Natural killer cell (primary cell): ENCODE results near the gene NEMP1. TPM values are rescaled to one million over a fixed set of nuclear protein-coding genes. Genes with fewer than 3 reads are reported as not detected.

Experiments used
- ATAC-seq, 3 donors: fragments of 150-1000 bp in 2 of 3; fragments of 200-7000 bp in 1 of 3; cut with Tn5 transposase; 1 replicate in 1 of 3; 2 replicates in 2 of 3; pipeline ENCODE4 v1.10.0; 2021; ENCODE audit warnings: mild to moderate bottlenecking in 2 of 3, moderate library complexity in 2 of 3
- DNase-seq, 2 donors: peaks; one replicate each; pipeline versions ENCODE4 v3.0.0 to v3.0.0-alpha.2; 2013 to 2021; ENCODE audit warnings: mixed read lengths in 1 of 2
- H3K27ac ChIP-seq: one replicate; pipeline ENCODE4 v1.5.1; 2013; ENCODE audit warnings: mild to moderate bottlenecking, low read length
- H3K27me3 ChIP-seq: one replicate; pipeline ENCODE4 v1.6.1; 2013; ENCODE audit warnings: low read length; ENCODE audit not compliant: control insufficient read depth, insufficient read depth
- H3K36me3 ChIP-seq: one replicate; pipeline ENCODE4 v1.6.1; 2013; ENCODE audit warnings: low read length; ENCODE audit not compliant: control insufficient read depth, insufficient read depth
- H3K4me1 ChIP-seq: one replicate; pipeline ENCODE4 v1.6.1; 2013; ENCODE audit warnings: low read length; ENCODE audit not compliant: control insufficient read depth, insufficient read depth
- H3K4me3 ChIP-seq: one replicate; pipeline ENCODE4 v1.5.1; 2013; ENCODE audit warnings: low read length
- H3K9me3 ChIP-seq: one replicate; pipeline ENCODE4 v1.6.1; 2013; ENCODE audit warnings: low read length; ENCODE audit not compliant: control insufficient read depth, insufficient read depth
- H3K27ac Mint-ChIP-seq, 2 donors: one replicate each; pipeline ENCODE4 v1.8.0; 2022; ENCODE audit warnings: mild to moderate bottlenecking in 2 of 2, mixed read lengths in 2 of 2, moderate library complexity in 1 of 2
- H3K27me3 Mint-ChIP-seq, 2 donors: one replicate each; pipeline ENCODE4 v1.8.0; 2022; ENCODE audit warnings: low read depth in 2 of 2, mixed read lengths in 2 of 2
- H3K36me3 Mint-ChIP-seq: one replicate; pipeline ENCODE4 v1.8.0; 2022; ENCODE audit warnings: mixed read lengths
- H3K4me1 Mint-ChIP-seq, 2 donors: one replicate each; pipeline ENCODE4 v1.8.0; 2022; ENCODE audit warnings: mixed read lengths in 2 of 2
- H3K4me3 Mint-ChIP-seq: one replicate; pipeline ENCODE4 v1.8.0; 2022; ENCODE audit warnings: mild to moderate bottlenecking, moderate library complexity, mixed read lengths
- H3K9me3 Mint-ChIP-seq, 2 donors: one replicate each; pipeline ENCODE4 v1.8.0; 2022; ENCODE audit warnings: mixed read lengths in 2 of 2
- WGBS: methylation state at CpG from one replicate; pipeline ENCODE4 v1.1.7; 2013; ENCODE audit warnings: missing lambda C conversion rate; ENCODE audit not compliant: insufficient coverage; 5-methylcytosine and 5-hydroxymethylcytosine counted together
- intact Hi-C: fragments of 100-400 bp; cut with micrococcal nuclease; formaldehyde crosslinking; loops from one replicate; pipeline ENCODE4 v1.14.2; 2022
- total RNA-seq, 4 donors: library from RNA; stranded (reverse); fragments of 120-200 nt in 1 of 4; gene quantifications; one replicate each; pipeline versions ENCODE4 v1.2.3 to v1.2.4, GENCODE V29; 2013 to 2022
- TF ChIP-seq, protein P1 (sequence below): fragments of 200-600 bp; IDR thresholded peaks from one replicate; pipeline ENCODE4 v1.8.0; 2022; ENCODE audit warnings: antibody characterized with exemption

NEMP1 gene
- total RNA-seq, 3 donors from 2014 or later (not counting 1 experiment from before 2014, with no cell fraction given) = 11.1 to 16.7 (median 12.1) TPM

DNA sequence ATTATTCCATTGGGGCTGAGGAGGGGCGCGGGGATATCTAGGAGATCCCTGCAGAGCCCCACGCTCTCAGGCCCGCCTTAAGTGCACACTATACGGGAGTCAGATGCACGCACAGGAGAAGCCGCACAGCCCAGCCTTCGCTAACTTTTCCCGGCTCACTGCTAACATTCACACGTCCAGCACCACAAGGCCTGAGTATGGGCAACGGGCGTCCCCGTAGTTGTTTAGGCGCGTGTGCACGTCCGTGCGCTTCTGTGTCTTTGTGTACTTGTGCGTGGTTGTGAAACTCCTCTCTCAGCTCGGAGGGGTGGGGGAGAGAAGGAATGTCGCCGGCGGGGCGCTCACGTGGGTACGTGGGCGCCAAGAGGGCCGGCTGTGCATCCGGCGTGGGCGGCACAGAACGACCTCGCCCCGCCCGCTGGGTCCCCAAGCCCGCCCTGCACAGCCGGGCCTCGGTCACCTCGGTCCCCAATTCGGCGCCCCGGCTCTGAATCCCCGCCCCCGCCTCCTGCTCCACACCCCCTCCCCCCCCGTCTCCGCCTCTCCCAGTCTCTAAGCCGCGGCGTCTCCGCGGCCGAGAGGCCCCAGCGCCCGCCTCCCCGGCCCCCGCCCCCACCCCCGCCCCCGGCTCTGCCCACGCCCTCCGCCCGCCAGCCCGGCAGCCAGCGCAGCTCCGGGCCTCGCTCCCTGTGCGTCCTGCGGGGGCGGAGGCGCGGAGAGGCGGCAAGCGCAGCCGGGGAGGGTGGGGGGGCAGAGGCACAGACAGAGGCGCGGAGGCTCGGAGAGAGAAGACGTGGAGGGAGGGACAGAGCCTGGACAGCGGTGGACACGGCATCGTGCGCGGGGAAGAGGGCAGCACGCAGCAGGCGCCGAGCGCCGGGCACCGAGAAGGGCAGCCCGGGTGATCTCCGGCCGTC is 10.0 kb upstream of the NEMP1 start, which contains the start of gene NAB2:
Gene NAB2 (plus strand): TSS at position 761 of the 917 bp plus-strand sequence. CDS start 158 bp downstream, outside the sequence.
- Mint-ChIP-seq H3K4me1 (peaks cover 25 to 42% of the 10 kb centered on the region in 2 donors), H3K9me3 (no peaks in the 10 kb centered on the region), H3K27ac (peak within 1 kb of the TSS; percentile 92 to 95), H3K36me3 (no peaks in the 10 kb centered on the region), H3K4me3 (peak within 1 kb of the TSS; percentile 90), H3K27me3 (no peaks in the 10 kb centered on the region)
- H3K36me3 ChIP-seq = peaks cover 1% of the 10 kb centered on the region
- intact Hi-C loops = loop anchor here (1.0 kb wide), 1 partner anchor 9 kb away; no protein-coding TSS in a partner anchor
- ATAC-seq (peak; percentile 73 to 90 (median 81)), DNase-seq (peak; percentile 84 to 97)
- no peaks in the 10 kb centered on the region for H3K27me3 ChIP-seq
- no peaks in the 10 kb centered on the region for H3K9me3 ChIP-seq
- H3K4me1 ChIP-seq = peaks cover 45% of the 10 kb centered on the region
- peak within 1 kb of the TSS; percentile 100 for H3K27ac ChIP-seq
- H3K4me3 ChIP-seq = peak within 1 kb of the TSS; percentile 71
- WGBS = 0% methylated on average over 73 of the region's 91 CpGs
- TF ChIP-seq, protein P1, sequence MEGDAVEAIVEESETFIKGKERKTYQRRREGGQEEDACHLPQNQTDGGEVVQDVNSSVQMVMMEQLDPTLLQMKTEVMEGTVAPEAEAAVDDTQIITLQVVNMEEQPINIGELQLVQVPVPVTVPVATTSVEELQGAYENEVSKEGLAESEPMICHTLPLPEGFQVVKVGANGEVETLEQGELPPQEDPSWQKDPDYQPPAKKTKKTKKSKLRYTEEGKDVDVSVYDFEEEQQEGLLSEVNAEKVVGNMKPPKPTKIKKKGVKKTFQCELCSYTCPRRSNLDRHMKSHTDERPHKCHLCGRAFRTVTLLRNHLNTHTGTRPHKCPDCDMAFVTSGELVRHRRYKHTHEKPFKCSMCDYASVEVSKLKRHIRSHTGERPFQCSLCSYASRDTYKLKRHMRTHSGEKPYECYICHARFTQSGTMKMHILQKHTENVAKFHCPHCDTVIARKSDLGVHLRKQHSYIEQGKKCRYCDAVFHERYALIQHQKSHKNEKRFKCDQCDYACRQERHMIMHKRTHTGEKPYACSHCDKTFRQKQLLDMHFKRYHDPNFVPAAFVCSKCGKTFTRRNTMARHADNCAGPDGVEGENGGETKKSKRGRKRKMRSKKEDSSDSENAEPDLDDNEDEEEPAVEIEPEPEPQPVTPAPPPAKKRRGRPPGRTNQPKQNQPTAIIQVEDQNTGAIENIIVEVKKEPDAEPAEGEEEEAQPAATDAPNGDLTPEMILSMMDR = no peak

DNA sequence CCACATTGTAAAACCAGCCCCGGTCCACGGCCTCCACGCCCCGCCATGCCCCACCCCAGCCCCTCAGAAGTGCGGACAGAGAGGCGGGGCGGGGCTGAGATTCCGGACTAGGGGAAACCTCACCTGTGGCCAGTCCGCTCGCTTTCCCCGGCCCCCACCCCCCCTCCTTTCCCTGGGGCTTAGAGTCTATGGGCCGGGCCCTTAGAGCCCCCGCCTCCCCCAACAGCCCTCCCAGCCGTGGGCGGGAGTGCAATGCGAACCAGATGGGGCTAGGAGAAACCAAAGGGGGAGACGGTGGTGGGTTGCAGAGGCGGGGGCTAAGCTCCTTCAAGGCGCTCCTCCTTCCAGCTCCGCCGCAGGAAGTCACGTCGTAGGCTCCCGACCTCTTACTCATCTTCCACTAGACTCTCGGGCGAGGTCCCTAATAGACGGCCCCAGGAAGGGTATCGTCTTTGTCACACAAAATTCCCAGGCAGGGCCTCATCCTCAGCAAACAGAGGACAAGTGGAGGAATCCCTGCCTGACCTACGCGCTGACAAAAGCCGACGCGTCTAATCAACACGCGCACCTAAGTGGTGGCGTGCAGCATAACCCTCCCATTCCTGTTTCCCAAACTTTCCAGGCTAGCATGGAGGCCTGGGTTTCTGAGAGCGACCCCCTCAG is 9.2 kb upstream of the NEMP1 start:
- Mint-ChIP-seq H3K9me3 (no peaks in the 10 kb centered on the region), H3K27ac (peak overlapping the region; percentile 92 to 95), H3K36me3 (no peaks in the 10 kb centered on the region), H3K4me3 (peak overlapping the region; percentile 90), H3K4me1 (peaks cover 23 to 37% of the 10 kb centered on the region in 2 donors), H3K27me3 (no peaks in the 10 kb centered on the region)
- Histone ChIP-seq H3K27ac (peak overlapping the region; percentile 100), H3K27me3 (no peaks in the 10 kb centered on the region), H3K4me3 (peak overlapping the region; percentile 71), H3K9me3 (no peaks in the 10 kb centered on the region), H3K4me1 (peaks cover 40% of the 10 kb centered on the region), H3K36me3 (peaks cover 1% of the 10 kb centered on the region)
- DNase-seq (peak; percentile 48 to 86), ATAC-seq (peak; percentile 27 to 37 (median 33))
- TF ChIP-seq, protein P1 = no peak
- WGBS = under 1% methylated on average over 35 of the region's 37 CpGs
- intact Hi-C loops = loop anchor here (1.0 to 2.0 kb wide), 2 partner anchors 9 to 25 kb away; no protein-coding TSS in a partner anchor

DNA sequence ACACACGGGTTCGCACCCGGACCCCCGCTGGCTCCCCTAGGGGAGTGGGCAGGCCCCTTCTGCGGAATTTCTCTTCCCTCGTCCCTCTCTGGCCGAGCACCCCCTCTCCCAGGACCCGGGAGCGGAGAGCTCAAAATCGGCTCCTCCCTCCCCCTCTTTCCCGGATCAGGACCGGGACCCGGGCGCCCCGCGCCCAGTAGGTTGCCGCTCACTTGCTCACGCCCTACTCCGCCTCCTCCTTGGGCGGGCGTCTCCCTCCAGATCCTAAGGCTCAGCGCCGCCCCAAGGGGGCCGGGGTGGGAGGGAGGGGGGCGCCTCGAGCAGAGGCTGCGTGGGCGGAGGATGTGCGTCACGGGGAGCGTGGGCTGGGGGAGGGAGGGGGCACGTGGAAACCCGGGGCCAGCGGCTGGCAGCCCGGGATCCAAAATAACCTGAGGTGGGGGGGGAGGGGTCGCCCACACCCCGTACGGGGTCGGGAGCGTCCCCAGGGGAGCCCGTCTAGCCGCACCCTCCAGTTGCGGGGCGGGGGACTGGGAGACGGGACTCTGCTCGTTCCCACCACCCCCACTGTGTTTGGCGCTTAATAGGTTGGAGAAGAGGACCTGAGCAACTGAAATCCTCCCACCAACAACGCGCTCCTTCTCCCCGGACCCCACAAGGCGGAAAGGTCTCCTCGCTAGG is 8.6 kb upstream of the NEMP1 start:
- peak overlapping the region; percentile 96 for H3K4me3 Mint-ChIP-seq
- H3K27me3 Mint-ChIP-seq = no peaks in the 10 kb centered on the region
- DNase-seq (peak; percentile 75 to 96), ATAC-seq (peak; percentile 48 to 72 (median 55))
- under 1% methylated on average over 47 of the region's 52 CpGs for WGBS
- peaks cover 1% of the 10 kb centered on the region for H3K36me3 ChIP-seq
- no peaks in the 10 kb centered on the region for H3K9me3 Mint-ChIP-seq
- peak overlapping the region; percentile 71 for H3K4me3 ChIP-seq
- H3K36me3 Mint-ChIP-seq = no peaks in the 10 kb centered on the region
- no peaks in the 10 kb centered on the region for H3K27me3 ChIP-seq
- H3K4me1 Mint-ChIP-seq = peaks cover 23 to 37% of the 10 kb centered on the region in 2 donors
- intact Hi-C loops = loop anchor here (2.0 kb wide), 1 partner anchor 26 kb away; no protein-coding TSS in a partner anchor
- H3K27ac ChIP-seq = peak overlapping the region; percentile 100
- H3K9me3 ChIP-seq = no peaks in the 10 kb centered on the region
- H3K4me1 ChIP-seq = peaks cover 40% of the 10 kb centered on the region
- TF ChIP-seq, protein P1 = no peak
- H3K27ac Mint-ChIP-seq = peak overlapping the region; percentile 92 to 95
